Endodermal cell (in vitro differentiated cells): Measurements from ENCODE around the gene POLD2. TPM values are rescaled to one million over a fixed set of nuclear protein-coding genes. Genes with fewer than 3 reads are reported as not detected.

Experiments used
- DNase-seq: peaks from one replicate; pipeline ENCODE4 v3.0.0-alpha.2; 2017
- H3K27ac ChIP-seq: 2 replicates; pipeline ENCODE4 v1.5.1; 2013; ENCODE audit warnings: mild to moderate bottlenecking, low read depth, low read length, moderate library complexity
- H3K27me3 ChIP-seq: 2 replicates; pipeline ENCODE4 v1.6.1; 2013; ENCODE audit warnings: mild to moderate bottlenecking, low read length, moderate library complexity; ENCODE audit not compliant: insufficient read depth, control insufficient read depth, poor library complexity, severe bottlenecking
- H3K36me3 ChIP-seq: 2 replicates; pipeline ENCODE4 v1.7.0; 2013; ENCODE audit warnings: mild to moderate bottlenecking, low read length, moderate library complexity; ENCODE audit not compliant: control insufficient read depth, insufficient read depth
- H3K4me1 ChIP-seq: one replicate; pipeline ENCODE4 v1.7.0; 2013; ENCODE audit warnings: low read length; ENCODE audit not compliant: control insufficient read depth, insufficient read depth
- H3K4me3 ChIP-seq: 2 replicates; pipeline ENCODE4 v1.5.1; 2013; ENCODE audit warnings: mild to moderate bottlenecking, low read length, moderate library complexity
- H3K9ac ChIP-seq: 2 replicates; pipeline ENCODE4 v1.6.1; 2013; ENCODE audit warnings: mild to moderate bottlenecking, low read length, moderate library complexity; ENCODE audit not compliant: poor library complexity, severe bottlenecking; ENCODE audit errors: extremely low read depth
- H3K9me3 ChIP-seq: 2 replicates; pipeline ENCODE4 v1.6.1; 2013; ENCODE audit warnings: mild to moderate bottlenecking, low read length, moderate library complexity; ENCODE audit not compliant: control insufficient read depth
- H3K27ac Mint-ChIP-seq: 2 replicates; pipeline ENCODE4 v1.8.0; 2020; ENCODE audit warnings: mixed read lengths
- H3K27me3 Mint-ChIP-seq: 2 replicates; pipeline ENCODE4 v1.8.0; 2021; ENCODE audit warnings: mild to moderate bottlenecking, mixed read lengths; ENCODE audit not compliant: insufficient read depth
- H3K36me3 Mint-ChIP-seq: 2 replicates; pipeline ENCODE4 v1.8.0; 2020; ENCODE audit warnings: low read depth, mixed read lengths
- H3K4me1 Mint-ChIP-seq: 2 replicates; pipeline ENCODE4 v1.8.0; 2020; ENCODE audit warnings: mixed read lengths
- H3K4me3 Mint-ChIP-seq: 2 replicates; pipeline ENCODE4 v1.8.0; 2020; ENCODE audit warnings: mild to moderate bottlenecking, moderate library complexity, mixed read lengths
- H3K9me3 Mint-ChIP-seq: 2 replicates; pipeline ENCODE4 v1.8.0; 2020; ENCODE audit warnings: mild to moderate bottlenecking, mixed read lengths
- CTCF ChIP-seq: fragments of 200-600 bp; sonication (generic); conservative IDR thresholded peaks from 2 replicates; pipeline ENCODE4 v1.5.0; 2021; ENCODE audit warnings: antibody characterized with exemption, mild to moderate bottlenecking
- WGBS, 2 experiments: methylation state at CpG; one replicate each; pipeline versions ENCODE4 v1.1.5 to v1.1.7; 2013; ENCODE audit warnings: missing lambda C conversion rate in 2 of 2, mixed read lengths in 1 of 2; ENCODE audit not compliant: insufficient coverage in 1 of 2, insufficient read length in 1 of 2; 5-methylcytosine and 5-hydroxymethylcytosine counted together
- total RNA-seq, 2 donors: library from RNA; stranded (reverse); fragmentation: NEBNext Ultra II Directional in 1 of 2; extraction: Animal tissue kit (Norgen Biotek cat#: 25700) in 1 of 2; gene quantifications; 2 replicates in 1 of 2; 3 replicates in 1 of 2; pipeline ENCODE4 v1.2.1, GENCODE V29; 2021

POLD2 gene
- total RNA-seq, 2 donors from 2014 or later: 127 to 141 TPM

- WGBS, 2 experiments: 91 to 94% methylated on average over 7 to 12 of the region's 12 CpGs
- H3K4me3 Mint-ChIP-seq: no peak overlapping the region
- no peaks in the 10 kb centered on the region for H3K36me3 Mint-ChIP-seq
- H3K4me1 Mint-ChIP-seq: no peaks in the 10 kb centered on the region
- H3K9me3 ChIP-seq: no peaks in the 10 kb centered on the region
- DNase-seq: peak; percentile 38
- no peak for TF ChIP-seq CTCF
- H3K9me3 Mint-ChIP-seq: no peaks in the 10 kb centered on the region
- no peak overlapping the region for H3K27ac Mint-ChIP-seq
- H3K27ac ChIP-seq: no peak overlapping the region
- no peaks in the 10 kb centered on the region for H3K27me3 Mint-ChIP-seq
- H3K4me1 ChIP-seq: no peaks in the 10 kb centered on the region
- H3K27me3 ChIP-seq: no peaks in the 10 kb centered on the region
- no peak overlapping the region for H3K4me3 ChIP-seq
- no peak overlapping the region for H3K9ac ChIP-seq
- no peaks in the 10 kb centered on the region for H3K36me3 ChIP-seq
Measured at GRCh38 chr7:44158873-44159631, 35.7 kb upstream of the POLD2 start.

GRCh38 chr7:44158096-44158872 lies 34.9 kb upstream of the POLD2 start:
- peak; percentile 37 for DNase-seq
- Histone ChIP-seq H3K36me3 (no peaks in the 10 kb centered on the region), H3K9ac (no peak overlapping the region), H3K27ac (no peak overlapping the region), H3K27me3 (no peaks in the 10 kb centered on the region), H3K9me3 (no peaks in the 10 kb centered on the region), H3K4me1 (no peaks in the 10 kb centered on the region), H3K4me3 (no peak overlapping the region)
- no peak for TF ChIP-seq CTCF
- no peaks in the 10 kb centered on the region for H3K36me3 Mint-ChIP-seq
- H3K9me3 Mint-ChIP-seq: no peaks in the 10 kb centered on the region
- H3K27me3 Mint-ChIP-seq: no peaks in the 10 kb centered on the region
- H3K4me1 Mint-ChIP-seq: no peaks in the 10 kb centered on the region
- no peak overlapping the region for H3K4me3 Mint-ChIP-seq
- H3K27ac Mint-ChIP-seq: peak overlapping the region; percentile 11
- WGBS, 2 experiments: 86 to 87% methylated on average over 5 to 10 of the region's 10 CpGs

- no peak for TF ChIP-seq CTCF
- H3K4me1 ChIP-seq: no peaks in the 10 kb centered on the region
- H3K27me3 ChIP-seq: no peaks in the 10 kb centered on the region
- no peaks in the 10 kb centered on the region for H3K36me3 ChIP-seq
- 82 to 83% methylated on average over 7 to 15 of the region's 15 CpGs for WGBS, 2 experiments
- no peak overlapping the region for H3K4me3 Mint-ChIP-seq
- H3K27ac Mint-ChIP-seq: peak overlapping the region; percentile 11
- no peak overlapping the region for H3K27ac ChIP-seq
- no peak overlapping the region for H3K4me3 ChIP-seq
- H3K36me3 Mint-ChIP-seq: no peaks in the 10 kb centered on the region
- no peaks in the 10 kb centered on the region for H3K27me3 Mint-ChIP-seq
- no peaks in the 10 kb centered on the region for H3K9me3 ChIP-seq
- no peaks in the 10 kb centered on the region for H3K9me3 Mint-ChIP-seq
- H3K9ac ChIP-seq: no peak overlapping the region
- no peaks in the 10 kb centered on the region for H3K4me1 Mint-ChIP-seq
- DNase-seq: peak; percentile 57
Measured at GRCh38 chr7:44157116-44158080, 34.0 kb upstream of the POLD2 start.
